SU-DHL-6 (cell line): Measurements from ENCODE around the gene C1orf35.

Experiments
- H2AFZ ChIP-seq: fragments of 200-600 bp; sonication (generic); 2 replicates; pipeline ENCODE4 v1.6.1; 2014; ENCODE audit warnings: low read depth, mild to moderate bottlenecking, moderate library complexity, mixed read lengths, antibody characterized with exemption, low read length; ENCODE audit not compliant: severe bottlenecking
- H3F3A ChIP-seq: fragments of 200-600 bp; shearing (Covaris generic); 2 replicates; pipeline ENCODE4 v1.6.0; 2016; ENCODE audit warnings: antibody characterized with exemption, mild to moderate bottlenecking; ENCODE audit not compliant: insufficient read depth
- H3K27ac ChIP-seq: fragments of 200-600 bp; sonication (generic); 2 replicates; pipeline ENCODE4 v1.5.1; 2016; ENCODE audit warnings: low read depth, mild to moderate bottlenecking, low read length, moderate library complexity, mixed read lengths
- H3K27me3 ChIP-seq: fragments of 200-600 bp; sonication (generic), shearing (Covaris generic); 2 replicates; pipeline ENCODE4 v1.6.0; 2014; ENCODE audit warnings: mild to moderate bottlenecking, low read length
- H3K36me3 ChIP-seq: fragments of 200-600 bp; sonication (generic); 2 replicates; pipeline ENCODE4 v1.6.1; 2014; ENCODE audit warnings: mild to moderate bottlenecking, low read length, mixed read lengths
- H3K4me2 ChIP-seq: fragments of 300-600, 200-600 bp; shearing (Covaris generic), sonication (generic); 2 replicates; pipeline ENCODE4 v1.6.0; 2014; ENCODE audit warnings: low read length, low read depth, mild to moderate bottlenecking; ENCODE audit not compliant: poor library complexity, severe bottlenecking
- H3K4me3 ChIP-seq: fragments of 200-600 bp; sonication (generic); 2 replicates; pipeline ENCODE4 v1.5.1; 2014; ENCODE audit warnings: antibody characterized with exemption, low read length, mild to moderate bottlenecking, mixed read lengths; ENCODE audit not compliant: insufficient read depth, poor library complexity, severe bottlenecking
- H3K79me2 ChIP-seq: fragments of 200-600 bp; sonication (generic); 2 replicates; pipeline ENCODE4 v1.6.1; 2014; ENCODE audit warnings: mild to moderate bottlenecking, low read length, moderate library complexity; ENCODE audit not compliant: insufficient read depth
- H3K9ac ChIP-seq: fragments of 200-600 bp; sonication (generic); 2 replicates; pipeline ENCODE4 v1.7.0; 2014; ENCODE audit warnings: mild to moderate bottlenecking, low read length
- H3K9me2 ChIP-seq: fragments of 200-600 bp; sonication (generic); replicated peaks from 2 replicates; pipeline ENCODE4 v1.6.1; 2014; ENCODE audit warnings: low read length; ENCODE audit not compliant: insufficient read depth
- H3K9me3 ChIP-seq: fragments of 200-600 bp; sonication (generic); 2 replicates; pipeline ENCODE4 v1.6.1; 2014; ENCODE audit warnings: low read length, mixed read lengths; ENCODE audit not compliant: insufficient read depth
- H4K20me1 ChIP-seq: fragments of 200-600 bp; sonication (generic); 2 replicates; pipeline ENCODE4 v1.6.1; 2014; ENCODE audit warnings: low read depth, mild to moderate bottlenecking, antibody characterized with exemption, low read length, moderate library complexity, mixed read lengths
- CTCF ChIP-seq: fragments of 200-600 bp; sonication (generic); IDR thresholded peaks from one replicate; pipeline ENCODE4 v1.5.1; 2017; ENCODE audit warnings: antibody characterized with exemption, mild to moderate bottlenecking, low read length, moderate library complexity; ENCODE audit not compliant: insufficient read depth, poor library complexity, severe bottlenecking
- EZH2phosphoT487 ChIP-seq: fragments of 200-600 bp; sonication (generic), shearing (Covaris generic); conservative IDR thresholded peaks from 2 replicates; pipeline ENCODE4 v1.6.1; 2018; ENCODE audit warnings: mild to moderate bottlenecking, antibody characterized with exemption, low read length, moderate library complexity, mixed read lengths

Gene C1orf35

GRCh38 chr1:228122921-228123441 is 19.9 kb upstream of the C1orf35 start:
- no peak overlapping the region for H3K9ac ChIP-seq
- no peak overlapping the region for H3K4me3 ChIP-seq
- no peaks in the 10 kb centered on the region for H3K9me2 ChIP-seq
- H3K27ac ChIP-seq: no peak overlapping the region
- no peaks in the 10 kb centered on the region for H3K36me3 ChIP-seq
- no peaks in the 10 kb centered on the region for H4K20me1 ChIP-seq
- H3K79me2 ChIP-seq: no peaks in the 10 kb centered on the region
- TF ChIP-seq CTCF (no peak), EZH2phosphoT487 (no peak)
- no peaks in the 10 kb centered on the region for H3F3A ChIP-seq
- H2AFZ ChIP-seq: no peak overlapping the region
- peaks cover 7% of the 10 kb centered on the region; the same call in 1 of the 2 replicates for H3K9me3 ChIP-seq
- no peak overlapping the region for H3K4me2 ChIP-seq
- no peaks in the 10 kb centered on the region for H3K27me3 ChIP-seq

GRCh38 chr1:228120857-228121489 is 17.8 kb upstream of the C1orf35 start:
- no peak overlapping the region for H3K4me2 ChIP-seq

GRCh38 chr1:228120351-228120750 is 17.2 kb upstream of the C1orf35 start:
- H3K79me2 ChIP-seq: no peaks in the 10 kb centered on the region
- H4K20me1 ChIP-seq: no peaks in the 10 kb centered on the region
- TF ChIP-seq EZH2phosphoT487 (no peak), CTCF (no peak)
- H3K9ac ChIP-seq: no peak overlapping the region
- H2AFZ ChIP-seq: no peak overlapping the region
- no peak overlapping the region for H3K4me2 ChIP-seq
- no peaks in the 10 kb centered on the region for H3K27me3 ChIP-seq
- no peaks in the 10 kb centered on the region for H3F3A ChIP-seq
- H3K27ac ChIP-seq: no peak overlapping the region
- H3K9me2 ChIP-seq: no peaks in the 10 kb centered on the region
- no peak overlapping the region for H3K4me3 ChIP-seq
- H3K9me3 ChIP-seq: peaks cover 11% of the 10 kb centered on the region; the same call in 1 of the 2 replicates
- H3K36me3 ChIP-seq: no peaks in the 10 kb centered on the region

More at GRCh38 chr1:228120857-228121489, 17.8 kb upstream of the C1orf35 start:
- Histone ChIP-seq H3K27me3 (no peaks in the 10 kb centered on the region), H3K9ac (no peak overlapping the region), H3K36me3 (no peaks in the 10 kb centered on the region), H3K27ac (no peak overlapping the region), H3K9me2 (no peaks in the 10 kb centered on the region), H3F3A (no peaks in the 10 kb centered on the region), H3K4me3 (no peak overlapping the region), H3K79me2 (no peaks in the 10 kb centered on the region), H2AFZ (no peak overlapping the region), H3K9me3 (peaks cover 11% of the 10 kb centered on the region; the same call in 1 of the 2 replicates), H4K20me1 (no peaks in the 10 kb centered on the region)
- TF ChIP-seq CTCF (no peak), EZH2phosphoT487 (no peak)
